GM19395 (cell line): ENCODE data around the gene CACNA1B.

ENCODE experiments used
- ATAC-seq: cut with Tn5 transposase; IDR thresholded peaks from one replicate; pipeline ENCODE4 v1.9.1; 2021; ENCODE audit warnings: mild to moderate bottlenecking, moderate library complexity; ENCODE audit not compliant: unreplicated experiment

Gene CACNA1B

DNA sequence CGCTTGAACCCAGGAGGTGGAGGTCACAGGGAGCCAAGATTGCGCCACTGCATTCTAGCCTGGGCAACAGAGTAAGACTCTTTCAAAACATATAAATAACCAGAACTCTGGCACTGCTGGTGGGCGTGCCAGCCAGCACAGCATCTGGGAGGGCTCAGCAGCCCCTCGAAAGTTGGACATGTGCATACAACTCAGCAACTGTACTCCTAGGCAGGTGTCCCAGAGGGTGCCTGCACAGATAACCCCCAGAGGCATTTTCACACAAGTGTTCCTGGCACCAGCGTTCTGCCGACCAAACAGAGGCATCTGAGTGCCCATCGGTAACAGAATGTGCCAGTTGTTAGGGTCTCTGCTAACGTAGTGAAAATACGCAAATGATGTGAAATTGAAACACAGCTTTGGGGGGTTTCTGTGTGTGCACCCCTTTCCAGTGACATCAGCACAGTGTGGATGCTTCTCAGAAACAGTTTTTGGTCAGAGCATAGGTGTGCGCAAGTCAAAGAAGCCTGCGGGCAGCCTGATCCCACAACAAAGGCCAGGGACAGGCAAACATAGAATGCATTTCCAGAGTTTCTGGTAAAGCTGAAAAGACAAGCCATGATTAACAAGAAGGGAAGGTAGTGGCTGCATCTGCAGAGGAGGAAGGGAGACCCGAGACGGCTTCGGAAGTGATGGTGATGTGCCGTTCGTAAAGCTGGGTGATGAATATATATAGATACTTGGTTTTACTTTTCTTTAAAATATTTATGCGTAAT, 190.2 kb downstream of the CACNA1B start:
- ATAC-seq: no peak

DNA sequence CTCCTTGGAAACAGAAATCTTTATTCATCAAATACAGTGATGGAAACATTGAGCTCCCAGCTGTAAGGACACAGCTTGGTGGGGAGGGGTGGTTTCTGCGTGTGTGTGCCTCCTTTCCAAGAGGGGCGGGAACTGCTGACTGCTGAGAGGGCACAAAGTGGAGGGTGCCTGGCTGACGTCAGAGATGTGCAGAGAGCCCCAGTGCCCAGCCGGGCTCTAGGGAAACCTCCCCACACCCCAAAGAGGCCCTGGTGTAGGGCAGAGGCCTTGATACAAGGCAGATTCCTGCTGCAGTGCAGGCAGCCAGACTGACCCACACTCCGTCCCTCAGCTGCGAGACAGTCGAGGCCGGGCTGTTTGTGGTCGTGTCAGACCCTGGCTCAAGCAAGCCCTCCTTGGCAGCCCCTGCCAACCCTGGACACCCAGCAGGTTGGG, 191.0 kb downstream of the CACNA1B start:
- no peak for ATAC-seq

DNA sequence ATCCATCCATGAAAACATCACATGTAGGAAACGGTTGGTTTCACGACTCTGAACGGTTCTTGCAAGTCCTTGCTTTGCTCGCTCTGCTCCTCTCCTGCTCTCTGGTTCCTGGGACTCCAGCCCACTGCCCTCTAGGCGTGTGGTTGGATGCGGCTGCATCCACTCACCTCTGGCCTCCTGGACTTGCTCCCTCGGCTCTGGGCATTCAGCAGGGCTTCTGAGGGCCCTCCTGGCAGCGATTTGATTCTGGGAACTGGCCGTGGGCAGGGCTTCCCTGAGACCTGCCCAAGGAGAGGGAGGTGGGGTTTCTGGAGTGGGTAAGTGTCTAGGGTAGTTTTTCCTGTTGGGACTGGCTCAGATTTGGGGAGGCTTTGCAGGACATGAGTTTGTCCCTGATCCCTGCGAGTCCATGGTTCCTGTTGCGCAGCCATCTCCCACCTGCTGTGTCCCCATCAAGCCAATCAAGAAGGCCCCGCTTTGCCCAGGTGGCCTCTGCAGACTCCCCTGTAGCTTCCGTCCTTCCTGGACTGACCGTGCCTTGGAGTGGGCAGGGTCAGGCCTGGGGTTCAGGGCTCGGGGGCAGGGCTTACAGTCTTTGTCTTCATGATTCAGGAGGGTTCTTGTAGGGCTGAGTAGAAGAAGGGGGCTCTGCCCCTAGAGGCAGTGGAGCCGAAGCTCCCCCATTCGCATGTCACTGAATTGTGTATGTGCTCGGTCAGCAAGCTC, 192.3 kb downstream of the CACNA1B start:
- no peak for ATAC-seq

DNA sequence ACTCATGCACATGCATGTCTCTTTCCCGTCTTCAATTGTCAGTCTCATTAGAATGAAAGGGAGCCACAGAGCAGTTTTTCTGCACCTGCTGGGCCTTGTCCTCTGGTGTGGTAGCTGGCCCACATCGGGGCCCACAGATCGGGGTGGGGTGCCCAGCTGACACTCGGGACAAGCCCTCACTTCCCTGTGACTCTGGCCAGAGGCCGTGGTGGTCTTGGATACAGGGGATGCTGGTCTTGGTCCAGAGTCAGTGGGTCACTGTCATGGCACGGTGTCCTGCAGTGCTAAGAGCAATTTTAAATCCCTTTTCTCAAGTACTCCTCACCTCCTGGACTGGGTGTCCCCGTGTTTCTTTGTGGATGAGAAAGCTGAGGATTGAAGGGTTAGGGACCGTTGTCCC, 193.2 kb downstream of the CACNA1B start:
- ATAC-seq: no peak

DNA sequence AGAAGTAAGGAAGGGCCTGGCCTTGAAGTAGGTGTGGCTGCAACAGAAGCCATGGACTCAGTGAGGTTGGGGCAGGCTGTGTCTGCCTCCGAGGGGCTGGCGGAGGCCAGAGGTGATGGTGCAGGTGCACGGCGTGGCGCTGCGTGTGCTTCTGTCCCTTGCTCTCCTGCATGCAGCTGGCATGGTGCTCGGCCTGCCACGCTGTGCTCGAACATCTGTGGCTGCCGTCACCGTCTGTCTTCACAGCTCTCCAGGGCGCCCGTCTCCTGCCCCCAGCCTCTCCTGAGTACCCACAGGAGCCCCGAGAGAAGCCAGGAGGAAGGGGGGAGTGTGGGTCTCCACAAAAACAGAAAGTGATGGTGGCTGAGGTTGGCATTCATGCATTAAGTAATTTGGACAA, 193.7 kb downstream of the CACNA1B start:
- ATAC-seq: no peak

DNA sequence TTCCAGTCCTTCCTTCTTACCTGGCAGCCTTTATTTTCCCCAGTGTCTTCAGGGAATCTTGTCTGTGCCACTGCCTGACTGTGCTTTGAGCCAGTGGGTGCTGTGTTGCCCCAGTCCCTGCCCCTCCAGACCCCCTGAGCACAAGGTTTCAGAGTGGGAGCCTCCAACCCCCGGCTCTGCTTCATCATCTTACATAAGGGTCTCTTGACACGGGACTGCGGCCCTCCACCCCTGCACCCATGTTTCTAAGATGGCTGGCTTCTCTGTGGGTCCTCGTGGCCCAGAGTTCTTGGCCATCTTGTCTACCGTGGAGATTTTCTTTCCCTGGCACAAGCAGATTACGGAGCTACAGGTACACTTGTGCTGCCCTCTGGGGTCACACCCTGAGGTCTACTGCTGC, 194.1 kb downstream of the CACNA1B start:
- ATAC-seq: no peak

DNA sequence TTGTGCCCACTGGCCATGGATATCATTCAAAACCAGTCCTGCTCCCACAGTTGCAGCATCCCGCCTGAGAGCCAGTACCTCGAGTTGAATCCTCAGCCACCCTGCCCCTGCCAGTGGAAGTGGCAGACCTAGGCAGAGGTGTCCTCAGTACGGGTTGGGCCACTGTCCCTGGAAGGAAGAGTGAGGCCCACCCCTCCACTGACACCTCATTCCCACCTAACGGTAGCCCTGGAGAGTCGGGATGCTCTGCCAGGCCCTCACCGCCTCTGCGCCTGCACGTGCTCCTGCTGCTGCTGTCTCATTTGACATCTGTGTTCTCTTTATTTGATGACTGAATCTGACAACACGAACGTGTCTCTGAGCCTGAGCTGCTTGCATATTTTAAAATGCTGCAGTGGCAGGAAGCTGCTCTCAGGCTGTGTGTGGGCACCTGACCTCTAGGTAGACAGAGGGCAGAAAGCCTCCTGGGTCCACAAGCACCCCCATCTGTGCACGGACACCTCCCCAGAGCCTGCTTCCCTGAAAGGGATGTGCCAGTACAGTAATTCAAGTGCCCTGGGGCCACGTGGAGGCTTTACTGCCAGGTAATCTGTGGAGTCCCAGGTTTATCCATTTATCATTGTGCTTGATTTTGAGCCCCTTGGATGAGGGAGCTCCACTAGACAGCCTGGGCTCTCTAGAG, 194.7 kb downstream of the CACNA1B start:
- no peak for ATAC-seq

DNA sequence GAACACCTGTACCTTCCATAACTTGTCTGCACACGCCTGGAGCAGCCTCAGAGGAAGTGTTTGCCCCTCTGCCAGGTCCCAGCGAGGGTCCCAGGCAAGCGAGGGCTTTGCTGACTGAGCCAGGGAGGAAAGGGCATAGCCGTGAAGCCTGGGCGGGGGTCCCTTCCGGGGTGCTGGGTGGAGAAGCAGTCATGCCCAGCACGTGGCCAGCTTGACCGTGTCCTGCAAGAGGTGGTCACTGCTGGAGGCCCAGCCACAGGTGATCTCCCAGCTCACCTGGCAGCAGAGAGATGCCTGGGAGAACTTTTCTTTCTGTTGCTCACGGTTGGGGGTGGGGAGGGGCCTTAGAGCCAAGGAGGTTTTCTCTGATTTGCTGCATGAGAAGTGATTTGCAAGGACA, 195.3 kb downstream of the CACNA1B start:
- ATAC-seq: no peak

DNA sequence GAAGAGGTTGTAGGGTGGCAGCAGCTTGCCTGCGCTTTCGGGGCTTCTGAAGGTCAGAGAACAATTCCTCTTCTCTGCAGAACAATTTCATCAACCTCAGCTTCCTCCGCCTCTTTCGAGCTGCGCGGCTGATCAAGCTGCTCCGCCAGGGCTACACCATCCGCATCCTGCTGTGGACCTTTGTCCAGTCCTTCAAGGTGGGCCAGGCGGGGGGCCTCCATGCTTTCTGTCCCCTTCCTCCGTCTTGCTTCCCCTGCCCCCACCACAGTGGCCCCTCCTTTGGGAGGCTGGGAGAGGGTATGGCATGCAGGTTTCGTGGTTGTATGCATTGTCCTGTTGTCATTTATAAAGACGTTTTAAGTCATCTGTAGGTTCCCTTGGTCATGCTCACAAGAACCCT, 195.8 kb downstream of the CACNA1B start:
- ATAC-seq: no peak

DNA sequence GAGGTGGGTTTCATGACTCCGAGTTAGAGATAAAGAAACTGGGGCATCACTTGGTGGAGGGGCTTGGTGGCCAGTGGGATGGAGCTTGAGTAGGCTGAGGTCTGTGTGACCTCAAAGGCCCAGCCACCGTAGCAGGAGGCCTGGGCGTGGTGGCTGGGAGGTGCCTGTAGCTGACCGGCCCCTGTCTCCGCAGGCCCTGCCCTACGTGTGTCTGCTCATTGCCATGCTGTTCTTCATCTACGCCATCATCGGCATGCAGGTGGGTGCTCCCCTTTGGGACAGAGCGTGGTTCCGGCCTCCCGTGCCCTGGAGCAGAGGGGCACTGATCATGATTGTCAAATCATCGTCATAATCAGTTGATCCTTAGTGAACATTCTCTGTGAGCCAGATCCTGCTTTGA, 196.2 kb downstream of the CACNA1B start:
- no peak for ATAC-seq

DNA sequence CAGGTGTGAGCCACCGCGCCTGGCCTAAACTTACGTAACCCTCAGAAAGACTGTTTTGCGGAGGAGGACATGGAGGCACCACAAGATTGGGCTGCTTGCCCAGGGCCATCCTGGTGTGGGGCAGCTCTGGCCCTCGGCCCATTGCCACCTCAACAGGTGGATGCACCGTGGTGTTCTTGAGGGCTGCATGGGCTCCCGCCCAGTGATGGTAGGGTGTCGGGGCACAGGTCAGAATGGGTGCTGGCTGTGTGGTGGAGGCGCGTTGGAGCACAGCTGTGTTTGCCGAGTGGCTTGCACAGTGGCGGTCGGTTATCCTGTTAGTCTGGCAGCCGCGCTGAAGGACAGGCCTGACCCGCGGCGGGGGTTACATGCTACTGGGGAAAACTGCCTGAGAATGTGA, 196.9 kb downstream of the CACNA1B start:
- ATAC-seq: no peak

DNA sequence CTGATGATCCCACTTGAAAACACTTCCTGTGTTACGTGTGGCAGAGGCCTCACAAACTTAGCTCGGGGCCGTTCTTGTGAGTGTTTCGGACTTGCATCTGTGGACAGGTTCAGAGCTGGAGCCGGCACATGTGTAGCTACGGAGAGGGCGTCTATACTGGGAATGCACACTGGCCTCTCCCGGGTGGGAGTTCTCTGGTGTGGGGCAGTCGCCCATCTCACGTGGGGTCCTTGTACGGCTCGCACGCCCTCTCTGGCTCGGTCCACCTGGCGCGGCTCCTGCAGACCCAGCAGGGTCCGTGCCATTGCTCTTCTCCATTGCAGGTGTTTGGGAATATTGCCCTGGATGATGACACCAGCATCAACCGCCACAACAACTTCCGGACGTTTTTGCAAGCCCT, 197.9 kb downstream of the CACNA1B start:
- ATAC-seq: no peak

DNA sequence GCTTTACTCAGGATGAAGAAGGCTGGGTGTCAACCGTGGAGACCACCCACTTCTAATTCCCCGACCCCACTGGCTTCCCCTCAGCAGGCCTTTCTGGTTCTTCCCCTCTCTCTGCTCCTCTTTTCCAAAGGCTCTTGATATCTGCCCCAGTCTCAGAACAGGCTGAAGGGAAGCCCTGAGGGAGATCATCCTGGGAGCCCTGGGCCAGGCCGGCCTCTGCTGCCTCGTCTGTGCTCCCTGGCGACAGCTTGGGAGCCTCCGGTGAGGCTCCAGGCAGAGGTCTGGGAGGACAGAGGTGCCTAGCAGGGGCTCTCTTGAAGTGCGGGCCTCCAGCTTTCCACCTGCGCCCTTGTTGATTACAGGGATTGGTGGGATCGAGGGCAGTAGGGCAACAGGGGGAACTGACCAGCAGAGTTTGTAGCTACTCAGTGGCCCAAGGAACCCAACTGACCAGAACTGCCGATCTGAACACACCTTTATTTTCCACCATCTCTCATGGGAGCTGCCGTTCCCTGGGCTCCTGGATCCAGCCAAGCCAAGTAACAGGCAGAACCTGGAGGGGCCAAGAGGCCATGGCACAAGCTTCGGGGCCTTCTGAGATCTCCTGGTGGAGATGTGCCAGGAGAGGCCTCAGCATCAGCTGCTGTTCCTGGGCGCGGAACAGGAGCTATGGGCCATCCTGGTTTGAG, 198.5 kb downstream of the CACNA1B start:
- ATAC-seq: no peak

DNA sequence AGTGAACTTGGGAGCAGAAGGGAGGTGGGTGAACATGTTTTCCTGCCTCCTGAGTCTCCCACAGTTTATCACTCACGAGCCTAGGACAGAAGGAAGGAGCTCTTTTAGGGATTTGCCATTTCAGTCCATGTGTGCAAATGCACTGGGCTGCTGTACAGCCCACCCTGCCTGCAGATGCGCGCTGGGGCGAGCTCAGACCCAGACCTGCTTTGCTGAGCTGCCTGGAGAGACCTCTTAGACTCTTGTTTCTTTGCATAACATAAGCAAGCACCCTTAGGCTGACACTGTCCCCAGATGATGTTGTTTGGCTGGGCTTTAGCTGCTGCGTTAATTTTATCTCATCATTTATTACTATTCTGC, 199.0 kb downstream of the CACNA1B start:
- ATAC-seq: no peak

DNA sequence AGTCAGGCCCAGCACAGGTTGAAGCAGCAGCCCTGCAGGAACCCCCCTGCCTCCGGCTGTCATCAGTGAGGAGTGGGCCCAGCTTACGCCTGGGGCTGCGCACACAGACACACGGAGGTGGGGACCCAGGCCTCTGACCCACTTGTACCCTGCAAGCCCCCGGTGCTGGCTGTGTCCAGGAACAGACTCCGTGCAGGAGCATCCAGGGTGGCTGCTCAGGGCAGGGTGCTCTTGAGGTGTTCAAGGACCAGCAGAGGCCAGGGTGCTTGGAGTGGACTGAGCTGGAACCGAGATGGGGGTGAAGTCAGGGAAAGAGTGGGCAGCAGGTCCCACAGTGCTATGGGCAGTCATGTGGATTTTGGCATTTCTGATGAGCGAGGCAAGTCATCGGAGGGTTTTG, 199.5 kb downstream of the CACNA1B start:
- ATAC-seq: no peak

DNA sequence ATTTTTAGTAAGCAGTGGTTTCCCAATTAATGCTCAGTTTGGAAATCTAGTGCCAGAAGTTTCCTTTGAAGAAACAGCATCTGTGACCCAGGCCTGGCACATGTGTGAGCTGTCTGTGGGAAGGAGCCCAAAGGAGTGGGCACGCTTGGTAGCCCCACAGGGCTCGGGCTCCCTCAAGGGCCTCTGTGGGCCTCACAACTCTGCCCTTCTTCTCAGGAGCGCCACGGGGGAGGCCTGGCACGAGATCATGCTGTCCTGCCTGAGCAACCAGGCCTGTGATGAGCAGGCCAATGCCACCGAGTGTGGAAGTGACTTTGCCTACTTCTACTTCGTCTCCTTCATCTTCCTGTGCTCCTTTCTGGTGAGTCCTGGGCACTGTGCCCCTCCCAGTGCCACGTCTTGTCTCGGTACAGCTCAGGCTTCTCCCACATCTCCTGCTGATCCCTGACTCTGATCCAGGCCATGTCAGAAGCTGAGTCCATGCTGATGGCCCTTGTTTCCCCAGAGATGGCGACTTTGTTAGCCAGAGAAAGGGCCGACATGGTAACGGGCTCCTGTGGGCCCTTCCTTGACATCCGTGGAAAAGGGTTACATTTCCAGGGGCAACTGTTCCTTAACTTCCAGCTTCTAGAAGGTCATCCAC, 200.4 kb downstream of the CACNA1B start:
- ATAC-seq: no peak

DNA sequence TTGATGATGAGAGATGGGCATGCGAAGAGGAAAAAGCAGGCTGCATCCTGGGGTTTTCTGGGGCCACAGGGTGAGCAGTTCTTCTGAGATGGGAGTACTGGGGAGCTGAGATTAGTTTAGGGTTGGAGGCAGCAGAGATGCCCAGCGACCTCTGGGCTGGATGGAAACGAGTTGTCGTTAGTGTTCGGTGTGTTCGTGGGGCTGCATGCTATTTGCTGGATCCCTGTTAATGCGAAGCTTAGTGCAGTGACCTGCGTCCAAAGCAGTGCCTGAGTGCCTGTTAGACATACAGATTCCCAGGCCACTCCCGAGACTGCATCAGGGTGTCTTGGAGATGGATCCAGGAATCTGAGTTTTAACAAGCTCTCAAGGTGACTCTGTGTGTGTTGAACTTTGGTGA, 201.3 kb downstream of the CACNA1B start:
- ATAC-seq: no peak

DNA sequence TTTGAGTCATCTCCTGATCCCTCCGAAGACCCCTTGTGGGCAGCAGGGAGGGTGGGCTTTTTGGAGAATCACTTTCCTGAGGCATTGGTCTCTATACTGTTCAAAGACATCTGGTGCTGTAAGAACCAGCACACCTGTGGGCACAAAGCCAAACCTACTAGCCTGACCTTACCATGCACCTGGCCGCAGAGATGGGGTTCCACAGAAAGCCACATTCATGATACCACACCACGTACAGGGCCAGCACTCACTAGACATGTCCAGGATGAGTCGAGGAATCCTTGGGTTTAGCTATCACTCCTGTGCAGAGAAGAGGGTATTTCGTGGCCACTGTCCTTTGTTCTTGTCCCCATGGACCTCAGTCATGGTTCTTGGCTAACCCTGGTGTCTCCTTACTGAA, 203.4 kb downstream of the CACNA1B start:
- no peak for ATAC-seq

DNA sequence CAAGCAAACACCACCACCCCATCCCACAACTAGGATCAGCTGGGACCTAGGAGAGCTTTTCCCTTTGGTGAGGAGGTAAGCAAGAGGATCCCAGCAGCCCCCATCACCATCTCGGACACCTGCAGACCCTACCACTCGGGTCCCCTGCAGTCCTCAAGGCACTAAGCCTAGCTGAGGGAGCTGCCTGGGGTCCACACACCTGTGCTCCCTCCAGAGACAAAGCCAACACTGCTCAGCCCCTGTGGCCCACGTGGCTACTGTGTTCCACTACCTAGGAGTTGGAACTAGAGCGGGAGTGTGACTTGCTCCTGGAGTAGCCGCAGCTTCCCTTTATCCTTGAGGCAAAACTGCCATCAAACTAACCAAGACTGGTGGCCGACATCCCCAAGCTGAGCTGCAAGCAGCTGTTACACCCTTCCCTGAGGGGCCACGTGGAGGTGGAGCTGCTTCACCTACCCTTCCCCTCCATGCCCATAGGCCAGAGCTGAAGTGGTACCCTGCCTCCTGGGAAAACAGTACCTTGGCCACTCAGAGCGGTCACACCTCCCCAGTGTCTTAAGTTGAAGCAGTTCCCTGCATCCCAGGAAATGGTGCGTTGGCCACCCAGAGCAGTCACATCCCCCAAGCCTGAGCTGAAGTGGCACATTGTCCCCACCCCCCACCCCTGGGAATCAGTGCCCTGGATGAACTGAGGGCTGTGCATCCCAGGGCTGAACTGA, 205.5 kb downstream of the CACNA1B start:
- ATAC-seq: no peak

DNA sequence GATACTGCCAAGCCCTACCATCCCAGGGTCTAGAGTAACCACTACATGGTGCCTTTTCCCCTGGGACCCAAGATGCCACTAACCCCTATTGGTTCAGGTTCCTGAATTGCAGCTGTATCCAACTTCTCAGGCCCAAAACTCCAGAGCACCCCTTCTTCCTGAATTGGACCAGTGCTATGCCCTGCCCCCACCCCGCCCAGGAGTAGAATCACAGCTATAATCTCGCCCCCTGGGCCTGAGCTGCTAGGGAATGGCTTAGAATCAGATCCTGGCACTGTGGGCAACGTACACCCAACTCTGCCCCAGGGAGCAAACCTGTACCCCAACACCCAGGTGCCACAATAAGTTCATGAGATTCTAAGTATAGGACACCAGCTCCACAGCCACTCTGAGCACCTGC, 206.3 kb downstream of the CACNA1B start:
- ATAC-seq: no peak
